Measurements from ENCODE around the gene TSC22D1.
"Not testable (repeated sequence)": the region's sequence is repeated elsewhere in the genome, so short reads cannot be mapped to it uniquely, and the experiment has no call there.

- TF ChIP-seq CTCF (optimal IDR thresholded peaks at IDR 0.05 in 1 of 3, IDR thresholded peaks at IDR 0.05 in 1 of 3, conservative IDR thresholded peaks at IDR 0.05 in 1 of 3; ENCODE audit: extremely low read depth in 1 of 3, insufficient read depth in 2 of 3, low read length in 3 of 3); EZH2 (IDR thresholded peaks at IDR 0.05; ENCODE audit: low read length): not testable (repeated sequence)
These were observed 66.3 kb downstream of the TSC22D1 start for GRCh38 chr13:44509853-44510252.

Measured in keratinocyte (primary cell).